Measurements from ENCODE around the gene RPLP2. TPM values are rescaled to one million over a fixed set of nuclear protein-coding genes. Genes with fewer than 3 reads are reported as not detected.

RPLP2 gene
- total and polyA plus RNA-seq, 2 donors (not counting 1 experiment from before 2014, with no cell fraction given): 525 to 3,947 TPM

GRCh38 chr11:834371-835316, 24.9 kb downstream of the RPLP2 start:
- H3K27me3 ChIP-seq (replicated peaks in 1 of 4; ENCODE audit: control extremely low read depth in 1 of 4, control insufficient read depth in 3 of 4, insufficient read depth in 4 of 4, low read length in 3 of 4): peaks cover 0 to 42% (median 11%) of the 10 kb centered on the region in 4 experiments
- POLR2A ChIA-PET: interaction anchor here (1.1 to 2.0 kb wide), 2 partner anchors 9 to 15 kb away, joined by 5 to 8 read pairs; partner anchors contain the start of genes PNPLA2 and TSPAN4
- ATAC-seq (ENCODE audit: low read depth) (no peak), DNase-seq (no peak)
- intact Hi-C loops (cut with micrococcal nuclease): no loop called here
- H3K9me3 ChIP-seq (ENCODE audit: control extremely low read depth in 1 of 3, control insufficient read depth in 2 of 3, insufficient read depth in 1 of 3, low read length in 2 of 3): peaks cover 0 to 2% (median 0%) of the 10 kb centered on the region in 3 donors
- H3K4me3 ChIP-seq (ENCODE audit: control extremely low read depth in 1 of 5, extremely low read depth in 1 of 5, insufficient read depth in 1 of 5, low read depth in 2 of 5, low read length in 4 of 5): no peak overlapping the region
- H2AFZ ChIP-seq (ENCODE audit: insufficient read depth, low read depth, low read length, poor library complexity, severe bottlenecking): no peak overlapping the region
- peaks cover 51% of the 10 kb centered on the region for H4K20me1 ChIP-seq (ENCODE audit: control insufficient read depth, insufficient read depth, low read length, poor library complexity, severe bottlenecking)
- Mint-ChIP-seq H3K4me3 (peak overlapping the region; percentile 50), H3K27ac (no peak overlapping the region), H3K27me3 (no peaks in the 10 kb centered on the region), H3K4me1 (peaks cover 27% of the 10 kb centered on the region), H3K9me3 (ENCODE audit: insufficient read depth) (no peaks in the 10 kb centered on the region)
- peaks cover 0 to 13% of the 10 kb centered on the region in 2 experiments for H3K36me3 ChIP-seq (replicated peaks in 1 of 2; ENCODE audit: control extremely low read depth in 1 of 2, control insufficient read depth in 1 of 2, extremely low read depth in 1 of 2, insufficient read depth in 2 of 2, low read length in 1 of 2)
- H3K9ac ChIP-seq (ENCODE audit: low read length): no peak overlapping the region
- CTCF ChIA-PET: interaction anchor here (0.9 to 2.1 kb wide), 2 partner anchors 9 to 12 kb away, joined by 3 to 6 read pairs; partner anchors contain the start of gene TSPAN4
- no peak for TF ChIP-seq EZH2 (IDR thresholded peaks at IDR 0.05; ENCODE audit: borderline replicate concordance, insufficient read depth, low read depth, low read length, poor library complexity, severe bottlenecking)
- TF ChIP-seq CTCF (IDR thresholded peaks at IDR 0.05): no peak
- WGBS (ENCODE audit: insufficient coverage): 37% methylated on average over 25 of the region's 31 CpGs
- peaks cover 36 to 43% of the 10 kb centered on the region in 2 donors for H3K4me1 ChIP-seq (ENCODE audit: control insufficient read depth in 2 of 2, insufficient read depth in 2 of 2, low read length in 2 of 2)
- H3K27ac ChIP-seq (ENCODE audit: low read length in 2 of 2): no peak overlapping the region
- H3K4me2 ChIP-seq (replicated peaks; ENCODE audit: low read depth, low read length, poor library complexity, severe bottlenecking): peak overlapping the region; percentile 12
- H3K79me2 ChIP-seq (ENCODE audit: control insufficient read depth, insufficient read depth, low read length): no peaks in the 10 kb centered on the region

- CTCF ChIA-PET: no interaction called here
- no peak overlapping the region for H2AFZ ChIP-seq (ENCODE audit: insufficient read depth, low read depth, low read length, poor library complexity, severe bottlenecking)
- no peak overlapping the region for H3K4me3 ChIP-seq (ENCODE audit: control extremely low read depth in 1 of 5, extremely low read depth in 1 of 5, insufficient read depth in 1 of 5, low read depth in 2 of 5, low read length in 4 of 5)
- peaks cover 27 to 37% of the 10 kb centered on the region in 2 donors for H3K4me1 ChIP-seq (ENCODE audit: control insufficient read depth in 2 of 2, insufficient read depth in 2 of 2, low read length in 2 of 2)
- H3K27me3 ChIP-seq (replicated peaks in 1 of 4; ENCODE audit: control extremely low read depth in 1 of 4, control insufficient read depth in 3 of 4, insufficient read depth in 4 of 4, low read length in 3 of 4): peaks cover 0 to 26% (median 6%) of the 10 kb centered on the region in 4 experiments
- DNase-seq (no peak), ATAC-seq (ENCODE audit: low read depth) (no peak)
- H3K9me3 Mint-ChIP-seq (ENCODE audit: insufficient read depth): no peaks in the 10 kb centered on the region
- H3K27ac ChIP-seq (ENCODE audit: low read length in 2 of 2): no peak overlapping the region
- H4K20me1 ChIP-seq (ENCODE audit: control insufficient read depth, insufficient read depth, low read length, poor library complexity, severe bottlenecking): peaks cover 53% of the 10 kb centered on the region
- peaks cover 0 to 19% of the 10 kb centered on the region in 2 experiments for H3K36me3 ChIP-seq (replicated peaks in 1 of 2; ENCODE audit: control extremely low read depth in 1 of 2, control insufficient read depth in 1 of 2, extremely low read depth in 1 of 2, insufficient read depth in 2 of 2, low read length in 1 of 2)
- 92% methylated on average over 12 of the region's 14 CpGs for WGBS (ENCODE audit: insufficient coverage)
- intact Hi-C loops (cut with micrococcal nuclease): no loop called here
- no peak overlapping the region for H3K4me2 ChIP-seq (replicated peaks; ENCODE audit: low read depth, low read length, poor library complexity, severe bottlenecking)
- H3K9me3 ChIP-seq (ENCODE audit: control extremely low read depth in 1 of 3, control insufficient read depth in 2 of 3, insufficient read depth in 1 of 3, low read length in 2 of 3): no peaks in the 10 kb centered on the region
- no peaks in the 10 kb centered on the region for H3K27me3 Mint-ChIP-seq
- no peak overlapping the region for H3K4me3 Mint-ChIP-seq
- H3K9ac ChIP-seq (ENCODE audit: low read length): no peak overlapping the region
- peaks cover 26% of the 10 kb centered on the region for H3K4me1 Mint-ChIP-seq
- peaks cover 9% of the 10 kb centered on the region for H3K79me2 ChIP-seq (ENCODE audit: control insufficient read depth, insufficient read depth, low read length)
- POLR2A ChIA-PET: interaction anchor here (0.6 kb wide), 1 partner anchor 36 kb away, joined by 5 read pairs; no protein-coding TSS in a partner anchor
- no peak for TF ChIP-seq CTCF (IDR thresholded peaks at IDR 0.05)
- TF ChIP-seq EZH2 (IDR thresholded peaks at IDR 0.05; ENCODE audit: borderline replicate concordance, insufficient read depth, low read depth, low read length, poor library complexity, severe bottlenecking): no peak
- H3K27ac Mint-ChIP-seq: no peak overlapping the region
Observed at GRCh38 chr11:836274-836673, 26.5 kb downstream of the RPLP2 start.
